ENCODE data around the gene CACNB2. TPM values are rescaled to one million over a fixed set of nuclear protein-coding genes. Genes with fewer than 3 reads are reported as not detected.

The CACNB2 gene
- total and polyA plus RNA-seq, 7 experiments from 2014 or later = 0.30 to 0.49 (median 0.48) TPM; not detected in 4

DNA sequence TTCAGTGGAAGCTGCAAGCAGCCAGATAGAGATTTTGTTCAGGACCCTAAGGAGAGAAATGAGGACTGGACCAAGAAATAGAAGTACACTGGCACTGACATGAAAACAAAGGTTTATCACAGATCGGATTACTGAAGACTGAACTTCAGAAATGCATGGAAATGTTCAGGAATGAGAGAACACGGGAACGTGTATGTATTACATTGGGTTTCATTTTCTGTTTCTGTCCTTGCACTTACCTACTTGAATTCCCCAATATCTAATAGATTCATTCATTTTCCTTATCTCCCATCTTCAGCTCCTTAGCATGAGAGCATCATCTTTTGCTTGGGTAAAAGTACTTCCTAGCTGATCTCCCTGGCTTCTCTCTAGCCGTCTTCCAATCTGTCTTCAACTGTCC lies 114.5 kb downstream of the CACNB2 start:
- intact Hi-C loops (cut with micrococcal nuclease) = no loop called here
- DNase-seq (no peak), ATAC-seq (no peak)
- Mint-ChIP-seq H3K27ac (no peak overlapping the region), H3K36me3 (no peaks in the 10 kb centered on the region), H3K4me3 (no peak overlapping the region), H3K9me3 (peaks cover 0 to 4% (median 0%) of the 10 kb centered on the region in 11 donors), H3K27me3 (peaks cover 0 to 16% (median 11%) of the 10 kb centered on the region in 5 donors), H3K4me1 (no peaks in the 10 kb centered on the region)
- H3K36me3 ChIP-seq (ENCODE audit: control insufficient read depth in 2 of 3, insufficient read depth in 3 of 3, low read length in 3 of 3) = no peaks in the 10 kb centered on the region
- H3K27ac ChIP-seq (ENCODE audit: low read depth, low read length) = no peak overlapping the region
- no peaks in the 10 kb centered on the region for H3K27me3 ChIP-seq (ENCODE audit: control insufficient read depth in 2 of 2, insufficient read depth in 2 of 2, low read length in 2 of 2)
- ChIA-PET CTCF (no interaction called here), POLR2A (no interaction called here)
- H3K4me3 ChIP-seq (ENCODE audit: low read length) = no peak overlapping the region
- no peaks in the 10 kb centered on the region for H3K4me1 ChIP-seq (ENCODE audit: control insufficient read depth in 2 of 2, insufficient read depth in 2 of 2, low read length in 2 of 2)
- H3K9me3 ChIP-seq (ENCODE audit: control insufficient read depth in 2 of 3, low read length in 3 of 3) = no peaks in the 10 kb centered on the region

DNA sequence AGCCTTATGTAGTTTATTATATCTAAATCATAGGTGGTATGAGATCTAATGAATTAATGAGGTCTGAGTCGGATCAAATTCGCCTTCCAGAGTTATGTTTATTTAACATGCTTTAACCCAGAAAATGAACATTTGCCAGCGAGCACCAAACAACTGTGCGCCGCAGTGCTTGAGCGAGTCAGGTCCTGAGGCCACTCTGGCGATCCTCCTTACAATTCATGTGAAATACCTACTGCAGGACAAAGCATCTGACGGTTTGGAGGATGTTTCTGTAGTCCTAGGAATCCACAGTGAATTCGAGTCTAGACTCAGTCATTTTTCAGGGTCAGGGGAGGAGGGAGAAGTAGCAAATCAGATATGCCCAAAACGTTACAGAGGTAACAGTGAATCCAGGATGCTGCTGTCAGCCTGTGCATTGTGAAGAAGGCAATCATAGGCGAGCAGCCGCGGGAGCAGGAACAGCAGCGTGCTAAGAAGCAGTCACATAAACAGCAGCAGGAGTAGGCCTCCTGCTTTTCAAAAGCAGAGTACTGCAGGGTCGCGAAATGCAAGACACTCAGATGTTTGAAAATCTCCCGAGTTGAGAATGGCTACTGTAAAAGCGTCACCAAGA lies 120.2 kb downstream of the CACNB2 start:
- Histone ChIP-seq H3K36me3 (ENCODE audit: control insufficient read depth in 2 of 3, insufficient read depth in 3 of 3, low read length in 3 of 3) (no peaks in the 10 kb centered on the region), H3K4me3 (ENCODE audit: low read length) (no peak overlapping the region), H3K27me3 (ENCODE audit: control insufficient read depth in 2 of 2, insufficient read depth in 2 of 2, low read length in 2 of 2) (no peaks in the 10 kb centered on the region), H3K27ac (ENCODE audit: low read depth, low read length) (no peak overlapping the region), H3K4me1 (ENCODE audit: control insufficient read depth in 2 of 2, insufficient read depth in 2 of 2, low read length in 2 of 2) (no peaks in the 10 kb centered on the region), H3K9me3 (ENCODE audit: control insufficient read depth in 2 of 3, low read length in 3 of 3) (no peaks in the 10 kb centered on the region)
- Mint-ChIP-seq H3K27ac (no peak overlapping the region), H3K36me3 (peaks cover 0 to 1% (median 0%) of the 10 kb centered on the region in 5 donors), H3K27me3 (peaks cover 0 to 11% (median 0%) of the 10 kb centered on the region in 5 donors), H3K4me1 (no peaks in the 10 kb centered on the region), H3K9me3 (no peaks in the 10 kb centered on the region), H3K4me3 (no peak overlapping the region)
- no peak for ATAC-seq
- no peak for DNase-seq
- CTCF ChIA-PET = no interaction called here
- intact Hi-C loops (cut with micrococcal nuclease) = no loop called here
- POLR2A ChIA-PET = no interaction called here

DNA sequence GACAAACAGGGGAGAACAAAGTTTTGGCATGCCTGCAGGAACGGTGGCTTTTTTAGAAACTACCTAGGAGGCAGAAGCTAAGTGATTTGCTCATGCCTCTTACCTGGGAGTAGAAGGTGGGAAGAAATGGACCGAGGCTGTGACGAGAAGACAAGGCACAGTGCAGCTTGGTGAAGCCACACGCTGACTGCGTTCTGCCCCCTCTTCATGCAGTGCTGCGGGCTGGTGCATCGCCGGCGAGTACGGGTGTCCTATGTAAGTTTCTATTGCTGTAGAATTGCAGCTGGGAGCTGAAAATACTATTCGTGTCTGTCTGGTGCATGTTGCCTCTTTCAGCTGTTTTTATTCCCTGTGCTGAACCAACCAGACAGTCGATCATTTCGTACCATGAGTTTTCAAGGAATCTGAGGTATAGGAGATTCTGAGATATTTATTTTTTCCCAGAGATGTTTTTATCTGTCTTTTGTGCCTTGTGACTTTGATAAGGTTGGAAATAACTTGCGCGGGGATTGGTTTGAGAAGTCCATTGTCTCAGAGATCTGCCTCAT lies 120.9 kb downstream of the CACNB2 start:
- H3K4me3 ChIP-seq (ENCODE audit: low read length) = no peak overlapping the region
- H3K4me3 Mint-ChIP-seq = no peak overlapping the region
- DNase-seq (no peak), ATAC-seq (no peak)
- intact Hi-C loops (cut with micrococcal nuclease) = no loop called here
- H3K36me3 ChIP-seq (ENCODE audit: control insufficient read depth in 2 of 3, insufficient read depth in 3 of 3, low read length in 3 of 3) = no peaks in the 10 kb centered on the region
- H3K27me3 Mint-ChIP-seq = peaks cover 0 to 11% (median 0%) of the 10 kb centered on the region in 5 donors
- no peaks in the 10 kb centered on the region for H3K4me1 Mint-ChIP-seq
- H3K27me3 ChIP-seq (ENCODE audit: control insufficient read depth in 2 of 2, insufficient read depth in 2 of 2, low read length in 2 of 2) = no peaks in the 10 kb centered on the region
- ChIA-PET CTCF (no interaction called here), POLR2A (no interaction called here)
- H3K27ac ChIP-seq (ENCODE audit: low read depth, low read length) = no peak overlapping the region
- no peaks in the 10 kb centered on the region for H3K4me1 ChIP-seq (ENCODE audit: control insufficient read depth in 2 of 2, insufficient read depth in 2 of 2, low read length in 2 of 2)
- no peaks in the 10 kb centered on the region for H3K9me3 Mint-ChIP-seq
- H3K9me3 ChIP-seq (ENCODE audit: control insufficient read depth in 2 of 3, low read length in 3 of 3) = no peaks in the 10 kb centered on the region
- peaks cover 0 to 4% (median 0%) of the 10 kb centered on the region in 5 donors for H3K36me3 Mint-ChIP-seq
- no peak overlapping the region for H3K27ac Mint-ChIP-seq

DNA sequence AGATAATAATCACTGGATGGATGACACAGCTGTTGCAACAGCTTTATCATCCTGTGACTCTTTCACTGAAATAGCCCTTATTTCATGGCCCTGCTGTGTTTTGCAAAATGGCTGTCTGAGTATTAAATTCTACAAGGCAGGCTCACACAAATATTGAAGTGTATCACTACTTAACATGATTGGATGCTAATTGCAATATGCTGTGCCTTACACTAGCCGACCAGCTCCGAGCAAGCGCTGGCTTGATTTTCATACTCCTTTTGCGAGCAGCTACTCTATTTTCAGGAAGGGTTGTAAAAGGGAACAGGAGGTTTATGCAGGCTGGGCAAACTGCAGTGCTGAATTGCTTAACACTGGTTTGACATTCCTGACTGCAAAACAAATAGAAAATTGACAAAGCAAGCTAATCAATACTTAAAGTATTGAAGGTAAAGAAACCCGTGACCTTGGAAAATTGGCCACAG lies 121.6 kb downstream of the CACNB2 start:
- H3K9me3 ChIP-seq (ENCODE audit: control insufficient read depth in 2 of 3, low read length in 3 of 3) = no peaks in the 10 kb centered on the region
- intact Hi-C loops (cut with micrococcal nuclease) = no loop called here
- H3K36me3 ChIP-seq (ENCODE audit: control insufficient read depth in 2 of 3, insufficient read depth in 3 of 3, low read length in 3 of 3) = no peaks in the 10 kb centered on the region
- H3K27me3 Mint-ChIP-seq = peaks cover 0 to 11% (median 0%) of the 10 kb centered on the region in 5 donors
- H3K4me1 ChIP-seq (ENCODE audit: control insufficient read depth in 2 of 2, insufficient read depth in 2 of 2, low read length in 2 of 2) = no peaks in the 10 kb centered on the region
- H3K27ac Mint-ChIP-seq = no peak overlapping the region
- no peak overlapping the region for H3K4me3 Mint-ChIP-seq
- no peak overlapping the region for H3K27ac ChIP-seq (ENCODE audit: low read depth, low read length)
- H3K9me3 Mint-ChIP-seq = no peaks in the 10 kb centered on the region
- no peaks in the 10 kb centered on the region for H3K27me3 ChIP-seq (ENCODE audit: control insufficient read depth in 2 of 2, insufficient read depth in 2 of 2, low read length in 2 of 2)
- CTCF ChIA-PET = no interaction called here
- DNase-seq = no peak
- no peak for ATAC-seq
- POLR2A ChIA-PET = no interaction called here
- no peak overlapping the region for H3K4me3 ChIP-seq (ENCODE audit: low read length)
- H3K36me3 Mint-ChIP-seq = peaks cover 0 to 4% (median 0%) of the 10 kb centered on the region in 5 donors
- H3K4me1 Mint-ChIP-seq = no peaks in the 10 kb centered on the region

DNA sequence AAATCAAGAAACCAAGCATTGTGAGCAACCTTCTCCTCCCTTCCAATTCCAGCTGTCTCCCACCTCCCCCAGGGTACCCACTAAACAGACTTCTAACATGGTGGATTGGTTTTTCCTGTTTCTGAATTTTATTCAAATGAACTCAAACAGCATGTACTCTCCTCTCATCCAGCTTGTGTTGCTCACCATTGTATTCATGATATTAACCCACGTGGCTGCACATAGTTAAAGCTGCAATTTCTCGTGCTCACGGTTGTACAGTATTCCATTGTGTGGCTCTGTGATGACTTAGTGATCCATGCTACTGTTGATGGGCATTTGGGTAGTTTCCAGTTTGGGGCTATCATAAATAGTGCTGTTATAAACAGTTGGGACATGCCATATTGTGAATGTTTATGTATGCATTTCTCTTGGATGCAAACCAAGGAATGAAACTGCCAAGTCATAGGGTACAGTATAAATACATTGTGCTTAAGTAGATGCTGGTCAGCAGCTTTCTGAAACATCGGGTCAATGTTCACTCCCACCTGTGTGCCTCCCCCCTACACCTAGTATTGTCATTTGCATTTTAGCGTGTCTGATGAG lies 124.3 kb downstream of the CACNB2 start:
- DNase-seq (no peak), ATAC-seq (no peak)
- Histone ChIP-seq H3K9me3 (ENCODE audit: control insufficient read depth in 2 of 3, low read length in 3 of 3) (no peaks in the 10 kb centered on the region), H3K4me3 (ENCODE audit: low read length) (no peak overlapping the region), H3K4me1 (ENCODE audit: control insufficient read depth in 2 of 2, insufficient read depth in 2 of 2, low read length in 2 of 2) (no peaks in the 10 kb centered on the region), H3K27me3 (ENCODE audit: control insufficient read depth in 2 of 2, insufficient read depth in 2 of 2, low read length in 2 of 2) (no peaks in the 10 kb centered on the region), H3K36me3 (ENCODE audit: control insufficient read depth in 2 of 3, insufficient read depth in 3 of 3, low read length in 3 of 3) (no peaks in the 10 kb centered on the region), H3K27ac (ENCODE audit: low read depth, low read length) (no peak overlapping the region)
- no peak overlapping the region for H3K27ac Mint-ChIP-seq
- H3K36me3 Mint-ChIP-seq = peaks cover 0 to 4% (median 0%) of the 10 kb centered on the region in 5 donors
- no peak overlapping the region for H3K4me3 Mint-ChIP-seq
- H3K9me3 Mint-ChIP-seq = no peaks in the 10 kb centered on the region
- H3K27me3 Mint-ChIP-seq = peaks cover 0 to 8% (median 0%) of the 10 kb centered on the region in 5 donors
- no peaks in the 10 kb centered on the region for H3K4me1 Mint-ChIP-seq
- CTCF ChIA-PET = no interaction called here
- POLR2A ChIA-PET = no interaction called here
- intact Hi-C loops (cut with micrococcal nuclease) = no loop called here

DNA sequence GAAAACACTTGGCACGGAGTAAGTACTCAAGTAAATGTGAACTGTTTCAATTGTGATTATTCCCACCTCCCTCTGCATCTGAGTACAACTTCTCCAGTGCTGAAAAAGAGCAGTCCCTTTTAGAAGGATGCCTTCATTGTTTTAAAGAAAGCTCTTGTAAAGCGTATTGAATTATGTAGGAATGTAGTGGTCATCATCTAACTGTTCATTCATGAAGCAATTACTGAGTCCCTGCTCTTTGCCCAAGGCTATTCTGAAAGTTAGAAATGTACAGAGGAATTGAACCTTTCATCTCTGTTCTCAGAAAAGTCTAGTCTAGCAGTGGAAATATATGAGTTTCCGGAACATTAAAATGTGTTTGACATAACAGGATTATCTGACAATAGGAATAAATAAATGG lies 127.8 kb downstream of the CACNB2 start:
- CTCF ChIA-PET = no interaction called here
- ATAC-seq = no peak
- peaks cover 0 to 4% (median 0%) of the 10 kb centered on the region in 5 donors for H3K36me3 Mint-ChIP-seq

DNA sequence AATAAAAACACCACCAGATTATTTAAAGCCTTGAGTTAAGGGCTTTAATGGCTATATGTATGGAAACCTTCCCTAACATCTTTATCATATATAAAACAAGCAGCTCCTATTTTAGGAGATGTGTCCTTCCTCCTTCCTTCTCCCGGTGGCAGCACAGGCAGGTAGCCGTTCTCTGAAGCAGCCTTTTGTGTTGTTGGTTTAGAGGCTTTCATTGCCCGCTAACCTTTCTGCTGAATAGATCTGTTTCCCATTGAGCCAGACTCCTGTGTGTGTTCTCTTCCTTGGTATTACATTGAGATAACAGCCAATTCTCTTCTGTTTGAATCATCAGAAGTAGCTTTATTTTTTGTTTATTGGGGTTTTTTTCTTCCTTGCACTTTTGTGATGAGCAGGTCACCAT lies 131.3 kb downstream of the CACNB2 start:
- POLR2A ChIA-PET = no interaction called here
- no peaks in the 10 kb centered on the region for H3K4me1 Mint-ChIP-seq
- no peak overlapping the region for H3K27ac Mint-ChIP-seq
- H3K36me3 Mint-ChIP-seq = no peaks in the 10 kb centered on the region
- no peak overlapping the region for H3K27ac ChIP-seq (ENCODE audit: low read depth, low read length)
- intact Hi-C loops (cut with micrococcal nuclease) = no loop called here
- H3K36me3 ChIP-seq (ENCODE audit: control insufficient read depth in 2 of 3, insufficient read depth in 3 of 3, low read length in 3 of 3) = no peaks in the 10 kb centered on the region
- H3K27me3 ChIP-seq (ENCODE audit: control insufficient read depth in 2 of 2, insufficient read depth in 2 of 2, low read length in 2 of 2) = no peaks in the 10 kb centered on the region
- no peaks in the 10 kb centered on the region for H3K9me3 ChIP-seq (ENCODE audit: control insufficient read depth in 2 of 3, low read length in 3 of 3)
- CTCF ChIA-PET = no interaction called here
- no peak overlapping the region for H3K4me3 ChIP-seq (ENCODE audit: low read length)
- H3K27me3 Mint-ChIP-seq = peaks cover 0 to 6% (median 0%) of the 10 kb centered on the region in 5 donors
- H3K4me1 ChIP-seq (ENCODE audit: control insufficient read depth in 2 of 2, insufficient read depth in 2 of 2, low read length in 2 of 2) = no peaks in the 10 kb centered on the region
- H3K4me3 Mint-ChIP-seq = no peak overlapping the region
- peaks cover 0 to 3% (median 0%) of the 10 kb centered on the region in 11 donors for H3K9me3 Mint-ChIP-seq
- no peak for DNase-seq
- no peak for ATAC-seq

More for the DNA sequence above, 127.8 kb downstream of the CACNB2 start:
- intact Hi-C loops (cut with micrococcal nuclease) = no loop called here
- H3K4me1 ChIP-seq (ENCODE audit: control insufficient read depth in 2 of 2, insufficient read depth in 2 of 2, low read length in 2 of 2) = no peaks in the 10 kb centered on the region
- POLR2A ChIA-PET = no interaction called here
- H3K27me3 ChIP-seq (ENCODE audit: control insufficient read depth in 2 of 2, insufficient read depth in 2 of 2, low read length in 2 of 2) = no peaks in the 10 kb centered on the region
- H3K4me1 Mint-ChIP-seq = no peaks in the 10 kb centered on the region
- H3K9me3 Mint-ChIP-seq = no peaks in the 10 kb centered on the region
- peaks cover 0 to 11% (median 0%) of the 10 kb centered on the region in 5 donors for H3K27me3 Mint-ChIP-seq
- no peak overlapping the region for H3K27ac Mint-ChIP-seq
- no peak overlapping the region for H3K4me3 Mint-ChIP-seq
- no peaks in the 10 kb centered on the region for H3K9me3 ChIP-seq (ENCODE audit: control insufficient read depth in 2 of 3, low read length in 3 of 3)
- no peak overlapping the region for H3K4me3 ChIP-seq (ENCODE audit: low read length)
- DNase-seq = no peak
- H3K36me3 ChIP-seq (ENCODE audit: control insufficient read depth in 2 of 3, insufficient read depth in 3 of 3, low read length in 3 of 3) = no peaks in the 10 kb centered on the region
- H3K27ac ChIP-seq (ENCODE audit: low read depth, low read length) = no peak overlapping the region

Data from naive thymus-derived CD4-positive, alpha-beta T cell (primary cell).